ENCODE data around the gene ACOT8. TPM values are rescaled to one million over a fixed set of nuclear protein-coding genes. Genes with fewer than 3 reads are reported as not detected.

Gene ACOT8
- total and polyA plus RNA-seq, 2 of the 4 experiments (the other 2 are of a cell fraction) = 29.8 to 47.5 TPM

- intact Hi-C loops (cut with micrococcal nuclease) (no loop called here), dilution Hi-C loops (cut with HindIII; ENCODE audit: low sequenced_read_pairs, unreplicated experiment) (no loop called here), in situ Hi-C loops (cut with MboI; ENCODE audit: low sequenced_read_pairs) (no loop called here)
- no peak overlapping the region for H3K9ac ChIP-seq (ENCODE audit: low read depth, low read length)
- no peak for ATAC-seq (ENCODE audit: low read depth)
- H3K14ac ChIP-seq (replicated peaks; ENCODE audit: low read depth, low read length) = no peak overlapping the region
- H2AFZ ChIP-seq (replicated peaks; ENCODE audit: low read length, poor library complexity) = no peak overlapping the region
- no peak overlapping the region for H2BK15ac ChIP-seq (ENCODE audit: low read depth, low read length)
- no peaks in the 10 kb centered on the region; the same call in 1 of the 2 replicates for H3K36me3 ChIP-seq (ENCODE audit: control insufficient read depth, insufficient read depth, low read length)
- H2BK20ac ChIP-seq (ENCODE audit: low read depth, low read length) = no peak overlapping the region
- no peak overlapping the region for H4K8ac ChIP-seq (ENCODE audit: low read depth in 2 of 2, low read length in 2 of 2)
- H3K9me3 ChIP-seq (ENCODE audit: control insufficient read depth, insufficient read depth, low read length) = no peaks in the 10 kb centered on the region
- no peak overlapping the region for H3K23ac ChIP-seq (ENCODE audit: low read depth, low read length)
- H2BK5ac ChIP-seq (ENCODE audit: low read depth, low read length, poor library complexity, severe bottlenecking) = no peak overlapping the region
- no peak overlapping the region for H3K27ac ChIP-seq (ENCODE audit: insufficient read depth, low read length)
- DNase-seq = no peak
- no peak overlapping the region for H3K56ac ChIP-seq (ENCODE audit: extremely low read depth, insufficient read depth, low read length)
- H2AK9ac ChIP-seq (replicated peaks; ENCODE audit: low read depth, low read length, poor library complexity) = no peak overlapping the region
- H3K9me1 ChIP-seq (ENCODE audit: insufficient read depth, low read length) = peaks cover 12% of the 10 kb centered on the region; the same call in 1 of the 2 replicates
- H3K27me3 ChIP-seq (ENCODE audit: control insufficient read depth, insufficient read depth, low read length) = no peaks in the 10 kb centered on the region; the same call in 1 of the 2 replicates
- POLR2A ChIA-PET (ENCODE audit: unreplicated experiment) = no interaction called here
- no peak overlapping the region for H3K4me3 ChIP-seq (ENCODE audit: insufficient read depth, low read depth, low read length)
- H3K4me2 ChIP-seq (ENCODE audit: low read depth, low read length) = no peak overlapping the region
- no peak overlapping the region for H3K18ac ChIP-seq (ENCODE audit: low read depth, low read length)
- peaks cover 18% of the 10 kb centered on the region for H3K4me1 ChIP-seq (ENCODE audit: control insufficient read depth, insufficient read depth, low read length)
- TF ChIP-seq CEBPB (IDR thresholded peaks at IDR 0.05; ENCODE audit: low read depth, low read length) (no peak), USF2 (IDR thresholded peaks at IDR 0.05; ENCODE audit: low read depth, low read length) (no peak), CHD1 (IDR thresholded peaks at IDR 0.05; ENCODE audit: low read depth, low read length) (no peak), MXI1 (IDR thresholded peaks at IDR 0.05; ENCODE audit: borderline replicate concordance, low read depth, low read length) (no peak)
- H3K79me1 ChIP-seq (ENCODE audit: low read depth in 1 of 2, low read length in 2 of 2) = peaks cover 19 to 32% of the 10 kb centered on the region in 2 experiments
- no peak overlapping the region for H2BK120ac ChIP-seq (ENCODE audit: low read depth, low read length)
- H3K4ac ChIP-seq (ENCODE audit: low read depth, low read length) = no peak overlapping the region
- H4K20me1 ChIP-seq (ENCODE audit: insufficient read depth, low read length) = peaks cover 12% of the 10 kb centered on the region; the same call in 1 of the 2 replicates
- 90% methylated on average over 2 of the region's 3 CpGs; no CpG with 5 or more reads in 1 of the 2 experiments for WGBS, 2 experiments (ENCODE audit: extremely low coverage in 2 of 2, insufficient read length in 1 of 2)
- H2AK5ac ChIP-seq (ENCODE audit: low read depth, low read length) = peak overlapping the region; percentile 29
- H4K5ac ChIP-seq (ENCODE audit: low read depth, low read length) = no peak overlapping the region
- H4K91ac ChIP-seq (ENCODE audit: insufficient read depth, low read depth, low read length) = no peak overlapping the region
- no TSS peak for BruUV-seq (replicated peaks)
- CTCF ChIA-PET = no interaction called here
These were observed 39.0 kb downstream of the ACOT8 start for GRCh38 chr20:45818239-45818638.

Data from IMR-90 (cell line).